HK-2 (cell line): Measurements from ENCODE around the gene SLC6A6.

ENCODE experiments used
- DNase-seq: peaks from one replicate; pipeline ENCODE4 v3.0.0-alpha.2; 2018; ENCODE audit not compliant: unreplicated experiment

SLC6A6 gene

GRCh38 chr3:14520967-14521366, 118.6 kb downstream of the SLC6A6 start:
- no peak for DNase-seq

- DNase-seq, result no peak
Measured at GRCh38 chr3:14521611-14522010, 119.2 kb downstream of the SLC6A6 start.

- no peak for DNase-seq
Measured at GRCh38 chr3:14522129-14522691, 119.8 kb downstream of the SLC6A6 start.

- no peak for DNase-seq
Measured at GRCh38 chr3:14522768-14523167, 120.4 kb downstream of the SLC6A6 start.

- no peak for DNase-seq
Measured at GRCh38 chr3:14523792-14524191, 121.4 kb downstream of the SLC6A6 start.

GRCh38 chr3:14524311-14524711, 121.9 kb downstream of the SLC6A6 start:
- peak; percentile 24 for DNase-seq

- DNase-seq, result no peak
Measured at GRCh38 chr3:14524920-14525660, 122.7 kb downstream of the SLC6A6 start.

- no peak for DNase-seq
Measured at GRCh38 chr3:14525685-14526631, 123.6 kb downstream of the SLC6A6 start.

GRCh38 chr3:14528081-14528480, 125.7 kb downstream of the SLC6A6 start:
- no peak for DNase-seq

- DNase-seq, result no peak
Measured at GRCh38 chr3:14531856-14532395, 129.5 kb downstream of the SLC6A6 start.

GRCh38 chr3:14532691-14533456, 130.5 kb downstream of the SLC6A6 start:
- DNase-seq, result no peak

GRCh38 chr3:14533457-14533958, 131.1 kb downstream of the SLC6A6 start:
- no peak for DNase-seq

GRCh38 chr3:14534516-14535191, 132.2 kb downstream of the SLC6A6 start:
- DNase-seq, result no peak

GRCh38 chr3:14535616-14536015, 133.2 kb downstream of the SLC6A6 start:
- DNase-seq, result no peak

- no peak for DNase-seq
Measured at GRCh38 chr3:14536055-14536815, 133.8 kb downstream of the SLC6A6 start.

- DNase-seq, result no peak
Measured at GRCh38 chr3:14536837-14537589, 134.6 kb downstream of the SLC6A6 start.

- DNase-seq, result no peak
Measured at GRCh38 chr3:14537590-14538450, 135.4 kb downstream of the SLC6A6 start.

GRCh38 chr3:14538451-14539088, 136.2 kb downstream of the SLC6A6 start:
- DNase-seq, result no peak
